ENCODE data around the gene ZNF778. TPM values are rescaled to one million over a fixed set of nuclear protein-coding genes. Genes with fewer than 3 reads are reported as not detected.

The ZNF778 gene
- total RNA-seq, 1 experiment from 2014 or later = 19.5 TPM

DNA sequence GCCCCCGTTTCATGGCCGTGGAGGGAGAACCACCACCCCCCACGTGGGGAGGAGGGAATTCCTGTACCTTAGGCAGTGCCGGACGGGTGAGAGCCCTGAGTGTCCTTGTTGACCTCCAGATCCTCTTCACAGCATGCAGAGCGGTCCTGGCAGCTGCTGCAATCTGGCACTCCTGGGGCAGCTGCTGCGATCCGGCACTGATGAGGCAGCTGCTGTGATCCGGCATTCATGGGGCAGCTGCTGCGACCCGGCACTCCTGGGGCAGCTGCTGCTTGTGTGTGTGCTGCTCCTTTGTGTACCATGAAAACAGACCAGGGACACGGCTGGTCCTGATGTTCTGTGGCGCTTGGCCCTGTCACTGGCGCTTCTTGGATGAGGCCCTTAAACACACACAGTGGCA lies 12.8 kb downstream of the ZNF778 start:
- H3K4me1 ChIP-seq (ENCODE audit: control insufficient read depth in 1 of 2, insufficient read depth in 2 of 2, low read length in 2 of 2) = no peaks in the 10 kb centered on the region
- peaks cover 40 to 62% of the 10 kb centered on the region in 2 experiments for H3K36me3 ChIP-seq (ENCODE audit: control insufficient read depth in 1 of 2, insufficient read depth in 2 of 2, low read length in 2 of 2)
- TF ChIP-seq RAD21 (IDR thresholded peaks at IDR 0.05; ENCODE audit: low read depth) = no peak
- no peak for TF ChIP-seq POLR2AphosphoS5 (IDR thresholded peaks at IDR 0.05; ENCODE audit: low read depth, low read length)
- TF ChIP-seq CBX3 (IDR thresholded peaks at IDR 0.05; ENCODE audit: low read depth) = no peak
- TF ChIP-seq ELF1 (IDR thresholded peaks at IDR 0.05; ENCODE audit: borderline replicate concordance, low read depth) = no peak
- no peak for TF ChIP-seq SP1 (IDR thresholded peaks at IDR 0.05; ENCODE audit: low read depth)
- no peak for TF ChIP-seq ZFX (IDR thresholded peaks at IDR 0.05)
- no TSS peak for BruUV-seq (replicated peaks)
- ATAC-seq (no peak), DNase-seq (ENCODE audit: low read depth, low spot score) (no peak)
- no peaks in the 10 kb centered on the region; the same call in 1 of the 2 replicates for H3K79me2 ChIP-seq (ENCODE audit: insufficient read depth, low read length)
- ChIA-PET CTCF (interaction anchor here (1.9 kb wide), 1 partner anchor 10 kb away, joined by 4 read pairs; no protein-coding TSS in a partner anchor), POLR2A (no interaction called here), RAD21 (ENCODE audit: low non-redundant PET in 1 of 2, low total read pairs in 2 of 2, uncharacterized antibody in 2 of 2, unreplicated experiment in 2 of 2) (no interaction called here)
- intact Hi-C loops (cut with micrococcal nuclease) = no loop called here
- H3K27ac ChIP-seq (ENCODE audit: low read depth, low read length) = no peak overlapping the region
- peaks cover 0 to 18% of the 10 kb centered on the region in 2 experiments; a peak in 1 of 4 replicates for H3K9me3 ChIP-seq (ENCODE audit: control insufficient read depth in 1 of 2, insufficient read depth in 1 of 2, low read depth in 1 of 2, low read length in 2 of 2)
- no peak overlapping the region for H3K4me3 ChIP-seq (replicated peaks in 1 of 2; ENCODE audit: low read depth in 1 of 2, low read length in 2 of 2)
- no peaks in the 10 kb centered on the region for H3K27me3 ChIP-seq (ENCODE audit: insufficient read depth, low read length)
- H3K9ac ChIP-seq (ENCODE audit: low read length) = no peak overlapping the region
- no peak overlapping the region for H2AFZ ChIP-seq (ENCODE audit: low read depth, low read length, poor library complexity, severe bottlenecking)
- no peaks in the 10 kb centered on the region for H3K9me2 ChIP-seq (ENCODE audit: insufficient read depth)
- no peaks in the 10 kb centered on the region for H4K20me1 ChIP-seq (ENCODE audit: insufficient read depth)
- H3K4me2 ChIP-seq (ENCODE audit: low read length) = no peak overlapping the region

DNA sequence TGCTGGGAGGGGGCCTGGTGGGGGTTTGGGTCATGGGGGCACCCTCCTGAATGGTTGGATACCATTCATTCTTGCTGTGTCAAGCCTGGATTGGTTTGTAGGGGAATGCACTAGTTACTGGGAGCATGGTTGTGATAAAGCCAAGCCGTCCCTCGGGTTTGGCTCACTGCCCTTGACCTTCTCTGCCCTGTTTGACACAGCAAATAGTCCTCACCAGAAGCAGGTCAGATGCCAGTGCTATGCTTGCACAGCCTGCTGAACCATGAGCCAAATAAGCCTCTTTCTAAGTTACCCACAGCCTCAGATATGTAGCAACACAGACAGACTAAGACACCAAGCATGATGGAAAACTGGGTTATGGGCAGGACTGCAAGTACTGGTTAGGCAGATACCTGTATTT lies 14.6 kb downstream of the ZNF778 start:
- Histone ChIP-seq H3K9me3 (ENCODE audit: control insufficient read depth in 1 of 2, insufficient read depth in 1 of 2, low read depth in 1 of 2, low read length in 2 of 2) (peaks cover 0 to 13% of the 10 kb centered on the region in 2 experiments; a peak in 1 of 4 replicates), H4K20me1 (ENCODE audit: insufficient read depth) (no peaks in the 10 kb centered on the region), H3K79me2 (ENCODE audit: insufficient read depth, low read length) (no peaks in the 10 kb centered on the region; the same call in 1 of the 2 replicates), H3K9me2 (ENCODE audit: insufficient read depth) (no peaks in the 10 kb centered on the region), H2AFZ (ENCODE audit: low read depth, low read length, poor library complexity, severe bottlenecking) (no peak overlapping the region), H3K4me2 (ENCODE audit: low read length) (no peak overlapping the region), H3K27ac (ENCODE audit: low read depth, low read length) (no peak overlapping the region), H3K27me3 (ENCODE audit: insufficient read depth, low read length) (no peaks in the 10 kb centered on the region), H3K9ac (ENCODE audit: low read length) (no peak overlapping the region), H3K4me1 (ENCODE audit: control insufficient read depth in 1 of 2, insufficient read depth in 2 of 2, low read length in 2 of 2) (no peaks in the 10 kb centered on the region), H3K36me3 (ENCODE audit: control insufficient read depth in 1 of 2, insufficient read depth in 2 of 2, low read length in 2 of 2) (peaks cover 28 to 52% of the 10 kb centered on the region in 2 experiments), H3K4me3 (replicated peaks in 1 of 2; ENCODE audit: low read depth in 1 of 2, low read length in 2 of 2) (no peak overlapping the region)
- ChIA-PET CTCF (interaction anchor here (1.9 kb wide), 1 partner anchor 8 kb away, joined by 4 read pairs; no protein-coding TSS in a partner anchor), RAD21 (ENCODE audit: low non-redundant PET in 1 of 2, low total read pairs in 2 of 2, uncharacterized antibody in 2 of 2, unreplicated experiment in 2 of 2) (no interaction called here), POLR2A (no interaction called here)
- intact Hi-C loops (cut with micrococcal nuclease) = no loop called here
- TF ChIP-seq CEBPB (IDR thresholded peaks at IDR 0.05; ENCODE audit: low read depth) = no peak
- TF ChIP-seq POLR2A (IDR thresholded peaks at IDR 0.05; ENCODE audit: borderline replicate concordance, extremely low read depth, insufficient read depth, insufficient read length) = no peak
- TF ChIP-seq TCF7L2 (IDR thresholded peaks at IDR 0.05; ENCODE audit: borderline replicate concordance, extremely low read depth, insufficient read depth, insufficient read length) = no peak
- no peak for TF ChIP-seq ZFX (IDR thresholded peaks at IDR 0.05)
- TF ChIP-seq CBX3 (IDR thresholded peaks at IDR 0.05; ENCODE audit: low read depth) = no peak
- no peak for TF ChIP-seq SP1 (IDR thresholded peaks at IDR 0.05; ENCODE audit: low read depth)
- no peak for TF ChIP-seq ZBTB33 (IDR thresholded peaks at IDR 0.05; ENCODE audit: extremely low read depth, insufficient replicate concordance, low read length)
- TF ChIP-seq EZH2 (IDR thresholded peaks at IDR 0.05) = no peak
- no peak for TF ChIP-seq RAD21 (IDR thresholded peaks at IDR 0.05; ENCODE audit: low read depth)
- TF ChIP-seq POLR2AphosphoS5 (IDR thresholded peaks at IDR 0.05; ENCODE audit: low read depth, low read length) = no peak
- TF ChIP-seq, protein P1, sequence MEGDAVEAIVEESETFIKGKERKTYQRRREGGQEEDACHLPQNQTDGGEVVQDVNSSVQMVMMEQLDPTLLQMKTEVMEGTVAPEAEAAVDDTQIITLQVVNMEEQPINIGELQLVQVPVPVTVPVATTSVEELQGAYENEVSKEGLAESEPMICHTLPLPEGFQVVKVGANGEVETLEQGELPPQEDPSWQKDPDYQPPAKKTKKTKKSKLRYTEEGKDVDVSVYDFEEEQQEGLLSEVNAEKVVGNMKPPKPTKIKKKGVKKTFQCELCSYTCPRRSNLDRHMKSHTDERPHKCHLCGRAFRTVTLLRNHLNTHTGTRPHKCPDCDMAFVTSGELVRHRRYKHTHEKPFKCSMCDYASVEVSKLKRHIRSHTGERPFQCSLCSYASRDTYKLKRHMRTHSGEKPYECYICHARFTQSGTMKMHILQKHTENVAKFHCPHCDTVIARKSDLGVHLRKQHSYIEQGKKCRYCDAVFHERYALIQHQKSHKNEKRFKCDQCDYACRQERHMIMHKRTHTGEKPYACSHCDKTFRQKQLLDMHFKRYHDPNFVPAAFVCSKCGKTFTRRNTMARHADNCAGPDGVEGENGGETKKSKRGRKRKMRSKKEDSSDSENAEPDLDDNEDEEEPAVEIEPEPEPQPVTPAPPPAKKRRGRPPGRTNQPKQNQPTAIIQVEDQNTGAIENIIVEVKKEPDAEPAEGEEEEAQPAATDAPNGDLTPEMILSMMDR (IDR thresholded peaks at IDR 0.05 in 2 of 3, conservative IDR thresholded peaks at IDR 0.05 in 1 of 3; ENCODE audit: borderline replicate concordance in 1 of 3, insufficient read depth in 1 of 3, low read depth in 2 of 3, low read length in 2 of 3) = no peak
- no peak for TF ChIP-seq EZH2phosphoT487 (IDR thresholded peaks at IDR 0.05; ENCODE audit: borderline replicate concordance)
- BruUV-seq (replicated peaks) = no TSS peak
- ATAC-seq = no peak
- DNase-seq (ENCODE audit: low read depth, low spot score) = no peak
